Thymus (tissue), 14 donors: ENCODE measurements around the gene DBNDD1. TPM values are rescaled to one million over a fixed set of nuclear protein-coding genes. Genes with fewer than 3 reads are reported as not detected.
A peak's percentile ranks its signal among the peaks of the same experiment; 100 is the strongest.
"Not testable (repeated sequence)": the region's sequence is repeated elsewhere in the genome, so short reads cannot be mapped to it uniquely, and the experiment has no call there.

Source experiments
- DNase-seq, 9 donors: peaks; one replicate each; pipeline ENCODE4 v3.0.0-alpha.2; 2013; ENCODE audit warnings: low spot score in 9 of 9, low read depth in 6 of 9, missing footprints in 1 of 9
- H3K27ac ChIP-seq, 2 donors: one replicate each; pipeline ENCODE4 v1.5.1; 2013; ENCODE audit warnings: control low read depth in 1 of 2, low read depth in 1 of 2, low read length in 1 of 2, mild to moderate bottlenecking in 1 of 2, moderate library complexity in 1 of 2
- H3K27me3 ChIP-seq, 2 donors: one replicate each; pipeline ENCODE4 v1.5.1; 2013; ENCODE audit warnings: low read length in 1 of 2; ENCODE audit not compliant: control insufficient read depth in 2 of 2, insufficient read depth in 1 of 2
- H3K36me3 ChIP-seq, 2 donors: one replicate each; pipeline ENCODE4 v1.5.1; 2013; ENCODE audit warnings: low read length in 1 of 2, mild to moderate bottlenecking in 1 of 2, moderate library complexity in 1 of 2; ENCODE audit not compliant: control insufficient read depth in 2 of 2, insufficient read depth in 2 of 2
- H3K4me1 ChIP-seq, 2 donors: one replicate each; pipeline ENCODE4 v1.5.1; 2013; ENCODE audit warnings: low read length in 2 of 2; ENCODE audit not compliant: control insufficient read depth in 2 of 2, insufficient read depth in 2 of 2
- H3K4me3 ChIP-seq, 2 donors: one replicate each; pipeline ENCODE4 v1.5.1; 2013; ENCODE audit warnings: low read length in 2 of 2, control low read depth in 1 of 2, mild to moderate bottlenecking in 1 of 2
- H3K9me3 ChIP-seq, 2 donors: one replicate each; pipeline ENCODE4 v1.5.1; 2013; ENCODE audit warnings: low read length in 1 of 2, mild to moderate bottlenecking in 1 of 2; ENCODE audit not compliant: control insufficient read depth in 2 of 2, insufficient read depth in 1 of 2
- WGBS: extraction: QIAGEN DNeasy Blood & Tissue Kit; methylation state at CpG from one replicate; pipeline ENCODE4 v1.1.7; 2013; 5-methylcytosine and 5-hydroxymethylcytosine counted together
- long read RNA-seq, 10 donors: transcript quantifications; one replicate each; lab custom pipeline, GENCODE V29; 2026
- polyA plus RNA-seq: library from polyadenylated mRNA; stranded (reverse); fragments of 200-250 nt; gene quantifications from one replicate; pipeline ENCODE4 v1.2.3, GENCODE V29; 2013
- total RNA-seq: library from RNA; stranded (reverse); fragments of 120-200 nt; gene quantifications from one replicate; pipeline ENCODE4 v1.2.4, GENCODE V29; 2013
- donor health status: healthy.

The DBNDD1 gene
- total RNA-seq (0.52 TPM), polyA plus RNA-seq (1.9 TPM)
- long read RNA-seq, donor 1, result 0 reads
- long read RNA-seq, donor 2, result 0 reads
- long read RNA-seq, donor 3, partial matches to known transcripts, result 0 of 2 reads
- long read RNA-seq, donor 3, other reads (novel, unspliced or antisense), result 0 of 2 reads
- long read RNA-seq, donor 4, result 0 reads
- long read RNA-seq, donor 5, partial matches to known transcripts, result 0 of 1 reads
- long read RNA-seq, donor 5, other reads (novel, unspliced or antisense), result 0 of 1 reads
- long read RNA-seq, donor 6, partial matches to known transcripts, result 0 of 1 reads
- long read RNA-seq, donor 6, other reads (novel, unspliced or antisense), result 0 of 1 reads
- long read RNA-seq, donor 7, result 0 reads
- long read RNA-seq, donor 8, partial matches to known transcripts, result 0 of 1 reads
- long read RNA-seq, donor 8, other reads (novel, unspliced or antisense), result 0 of 1 reads
- long read RNA-seq, donor 9, result 0 reads
- long read RNA-seq, donor 10, result 0 reads

- H3K27me3 ChIP-seq, result peaks cover 34 to 57% of the 10 kb centered on the region in 2 donors
- no peaks in the 10 kb centered on the region for H3K36me3 ChIP-seq
- peaks cover 16 to 18% of the 10 kb centered on the region in 2 donors for H3K4me1 ChIP-seq
- peak within 1 kb of the TSS; percentile 18 to 66 for H3K4me3 ChIP-seq
- no peaks in the 10 kb centered on the region for H3K9me3 ChIP-seq
- WGBS, result 4% methylated on average over 103 of the region's 103 CpGs
- DNase-seq, result peak in 1 of 9 donors; percentile 44
- no peak within 1 kb of the TSS for H3K27ac ChIP-seq
Measured at GRCh38 chr16:90018652-90019542, at the start of gene DBNDD1. TSS of gene DBNDD1 (minus strand) at chr16:90019456. CDS start at chr16:90019341, 115 bp downstream.

DNA sequence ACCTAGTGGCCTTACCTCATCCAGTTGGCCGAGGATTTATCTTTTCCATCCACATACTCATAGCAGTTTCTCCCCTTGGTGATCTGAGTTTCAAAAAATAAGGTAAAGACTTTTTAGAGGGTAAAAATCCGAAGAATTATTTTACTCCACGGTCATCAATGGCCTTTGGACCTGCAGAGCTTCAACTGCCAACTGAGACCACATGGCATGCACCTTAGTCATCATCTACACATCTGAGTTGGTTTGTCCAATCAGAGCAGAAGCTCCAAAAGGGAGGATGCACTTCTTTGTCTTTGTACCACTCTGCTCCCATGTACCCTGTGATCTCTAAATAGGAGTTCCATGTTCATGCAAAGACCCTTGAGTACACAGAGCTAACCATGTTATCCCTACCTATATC lies 42.2 kb upstream of the DBNDD1 start:
- 92% methylated on average over 3 of the region's 3 CpGs for WGBS
- H3K27ac ChIP-seq, result no peak overlapping the region
- DNase-seq, result no peak

GRCh38 chr16:90057738-90058173 lies 38.5 kb upstream of the DBNDD1 start:
- Histone ChIP-seq H3K4me3 (no peak overlapping the region), H3K4me1 (no peaks in the 10 kb centered on the region), H3K36me3 (no peaks in the 10 kb centered on the region), H3K27ac (no peak overlapping the region), H3K27me3 (no peaks in the 10 kb centered on the region), H3K9me3 (peaks cover 2 to 13% of the 10 kb centered on the region in 2 donors)
- WGBS, result 78% methylated on average over 8 of the region's 8 CpGs
- no peak for DNase-seq

More for the DNA sequence above, 42.2 kb upstream of the DBNDD1 start:
- Histone ChIP-seq H3K36me3 (no peaks in the 10 kb centered on the region), H3K4me3 (no peak overlapping the region), H3K4me1 (no peaks in the 10 kb centered on the region), H3K9me3 (no peaks in the 10 kb centered on the region), H3K27me3 (no peaks in the 10 kb centered on the region)

DNA sequence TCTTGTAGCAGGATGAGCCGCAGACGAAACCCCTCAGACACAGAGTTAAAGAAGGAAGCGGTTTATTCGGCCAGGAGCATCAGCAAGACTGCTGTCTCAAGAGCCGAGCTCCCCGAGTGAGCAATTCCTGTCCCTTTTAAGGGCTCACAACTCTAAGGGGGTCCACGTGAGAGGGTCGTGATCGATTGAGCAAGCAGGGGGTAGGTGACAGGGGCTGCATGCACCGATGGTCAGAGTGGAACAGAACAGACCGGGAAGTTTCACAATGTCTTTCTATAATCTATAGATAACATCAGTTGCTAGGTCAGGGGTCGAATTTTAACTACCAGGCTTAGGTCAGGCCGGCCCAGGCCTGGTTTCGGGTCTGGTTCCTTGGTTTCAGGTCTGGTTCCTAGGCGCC lies 37.3 kb upstream of the DBNDD1 start:
- not testable (repeated sequence) for H3K27me3 ChIP-seq, DNase-seq

DNA sequence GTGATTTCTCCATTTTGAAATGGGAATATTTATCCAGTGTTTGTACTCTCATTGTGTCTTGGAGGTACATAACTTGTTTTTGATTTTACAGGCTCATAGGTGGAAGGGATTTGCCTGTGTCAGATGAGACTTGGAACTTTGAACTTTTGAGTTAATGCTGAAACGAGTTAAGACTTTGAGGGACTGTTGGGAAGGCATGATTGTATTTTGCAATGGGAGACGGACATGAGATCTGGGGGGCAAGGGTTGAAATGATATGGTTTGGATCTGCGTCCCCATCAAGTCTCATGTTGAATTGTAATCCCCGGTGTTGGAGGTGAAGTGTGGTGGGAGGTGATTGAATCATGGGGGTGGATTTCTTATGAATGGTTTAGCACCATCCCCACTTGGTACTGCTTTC lies 36.1 kb upstream of the DBNDD1 start:
- no peaks in the 10 kb centered on the region for H3K4me1 ChIP-seq
- 88% methylated on average over 4 of the region's 4 CpGs for WGBS
- no peaks in the 10 kb centered on the region for H3K36me3 ChIP-seq
- no peak for DNase-seq
- no peak overlapping the region for H3K27ac ChIP-seq
- H3K9me3 ChIP-seq, result peaks cover 2 to 13% of the 10 kb centered on the region in 2 donors
- H3K27me3 ChIP-seq, result no peaks in the 10 kb centered on the region
- no peak overlapping the region for H3K4me3 ChIP-seq

More for the DNA sequence above, 37.3 kb upstream of the DBNDD1 start:
- not testable (repeated sequence) for H3K4me1 ChIP-seq, H3K4me3 ChIP-seq, H3K27ac ChIP-seq, H3K36me3 ChIP-seq
- H3K9me3 ChIP-seq, result peaks cover 2 to 13% of the 10 kb centered on the region in 2 donors
- 93% methylated on average over 15 of the region's 15 CpGs for WGBS

GRCh38 chr16:90054554-90054953 lies 35.3 kb upstream of the DBNDD1 start:
- Histone ChIP-seq H3K27ac (no peak overlapping the region), H3K36me3 (no peaks in the 10 kb centered on the region), H3K9me3 (peaks cover 2 to 13% of the 10 kb centered on the region in 2 donors), H3K27me3 (peaks cover 0 to under 1% of the 10 kb centered on the region in 2 donors), H3K4me3 (no peak overlapping the region), H3K4me1 (no peaks in the 10 kb centered on the region)
- DNase-seq, result no peak
- WGBS, result 70% methylated on average over 4 of the region's 4 CpGs

- Histone ChIP-seq H3K36me3 (no peaks in the 10 kb centered on the region), H3K4me3 (no peak overlapping the region)
- 85% methylated on average over 1 of the region's 1 CpG for WGBS
Measured at GRCh38 chr16:90053902-90054500, 34.7 kb upstream of the DBNDD1 start.

GRCh38 chr16:90050969-90051368 lies 31.7 kb upstream of the DBNDD1 start:
- H3K27ac ChIP-seq, result no peak overlapping the region
- H3K4me3 ChIP-seq, result no peak overlapping the region
- no peaks in the 10 kb centered on the region for H3K36me3 ChIP-seq
- no peak for DNase-seq
- H3K9me3 ChIP-seq, result peaks cover 2 to 16% of the 10 kb centered on the region in 2 donors
- peaks cover 7 to 26% of the 10 kb centered on the region in 2 donors for H3K27me3 ChIP-seq
- H3K4me1 ChIP-seq, result no peaks in the 10 kb centered on the region
- WGBS, result 95% methylated on average over 10 of the region's 10 CpGs

More at GRCh38 chr16:90053902-90054500, 34.7 kb upstream of the DBNDD1 start:
- DNase-seq, result no peak
- peaks cover 2 to 13% of the 10 kb centered on the region in 2 donors for H3K9me3 ChIP-seq
- H3K27me3 ChIP-seq, result peaks cover 3 to 4% of the 10 kb centered on the region in 2 donors
- no peak overlapping the region for H3K27ac ChIP-seq
- H3K4me1 ChIP-seq, result no peaks in the 10 kb centered on the region
